ENCODE results near the gene SLC25A39. TPM values are rescaled to one million over a fixed set of nuclear protein-coding genes. Genes with fewer than 3 reads are reported as not detected.

Gene SLC25A39
- total RNA-seq, 2 donors from 2014 or later = 63.2 to 74.6 TPM

DNA sequence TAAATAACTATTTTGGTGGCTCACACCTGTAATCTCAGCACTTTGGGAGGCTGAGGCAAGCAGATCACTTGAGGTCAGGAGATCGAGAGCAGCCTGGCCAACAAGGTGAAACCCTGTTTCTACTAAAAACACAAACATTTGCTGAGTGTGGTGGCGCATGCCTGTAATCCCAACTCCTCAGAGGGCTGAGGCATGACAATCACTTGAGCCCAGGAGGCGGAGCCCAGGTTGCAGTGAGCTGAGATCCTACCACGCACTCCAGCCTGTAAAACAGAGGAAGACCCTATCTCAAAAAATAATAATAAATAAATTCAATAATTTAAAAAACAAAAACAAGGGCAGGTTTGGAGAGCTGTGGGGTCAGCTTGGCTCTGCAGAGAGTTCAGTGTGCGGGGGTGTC is 51.0 kb downstream of the SLC25A39 start:
- H3K36me3 ChIP-seq = no peaks in the 10 kb centered on the region
- no peaks in the 10 kb centered on the region for H3K4me1 ChIP-seq (ENCODE audit: control insufficient read depth in 1 of 2, low read depth in 2 of 2)
- H3K27me3 ChIP-seq (replicated peaks; ENCODE audit: insufficient read depth) = no peaks in the 10 kb centered on the region
- DNase-seq (ENCODE audit: low spot score) = no peak
- no peak for ATAC-seq (ENCODE audit: insufficient number of reproducible peaks, low FRiP score, low read depth)
- TF ChIP-seq, protein P1, sequence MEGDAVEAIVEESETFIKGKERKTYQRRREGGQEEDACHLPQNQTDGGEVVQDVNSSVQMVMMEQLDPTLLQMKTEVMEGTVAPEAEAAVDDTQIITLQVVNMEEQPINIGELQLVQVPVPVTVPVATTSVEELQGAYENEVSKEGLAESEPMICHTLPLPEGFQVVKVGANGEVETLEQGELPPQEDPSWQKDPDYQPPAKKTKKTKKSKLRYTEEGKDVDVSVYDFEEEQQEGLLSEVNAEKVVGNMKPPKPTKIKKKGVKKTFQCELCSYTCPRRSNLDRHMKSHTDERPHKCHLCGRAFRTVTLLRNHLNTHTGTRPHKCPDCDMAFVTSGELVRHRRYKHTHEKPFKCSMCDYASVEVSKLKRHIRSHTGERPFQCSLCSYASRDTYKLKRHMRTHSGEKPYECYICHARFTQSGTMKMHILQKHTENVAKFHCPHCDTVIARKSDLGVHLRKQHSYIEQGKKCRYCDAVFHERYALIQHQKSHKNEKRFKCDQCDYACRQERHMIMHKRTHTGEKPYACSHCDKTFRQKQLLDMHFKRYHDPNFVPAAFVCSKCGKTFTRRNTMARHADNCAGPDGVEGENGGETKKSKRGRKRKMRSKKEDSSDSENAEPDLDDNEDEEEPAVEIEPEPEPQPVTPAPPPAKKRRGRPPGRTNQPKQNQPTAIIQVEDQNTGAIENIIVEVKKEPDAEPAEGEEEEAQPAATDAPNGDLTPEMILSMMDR (IDR thresholded peaks at IDR 0.05) = no peak
- no peak overlapping the region for H3K27ac ChIP-seq
- H3K9me3 ChIP-seq = no peaks in the 10 kb centered on the region
- no peak overlapping the region for H3K4me3 ChIP-seq

DNA sequence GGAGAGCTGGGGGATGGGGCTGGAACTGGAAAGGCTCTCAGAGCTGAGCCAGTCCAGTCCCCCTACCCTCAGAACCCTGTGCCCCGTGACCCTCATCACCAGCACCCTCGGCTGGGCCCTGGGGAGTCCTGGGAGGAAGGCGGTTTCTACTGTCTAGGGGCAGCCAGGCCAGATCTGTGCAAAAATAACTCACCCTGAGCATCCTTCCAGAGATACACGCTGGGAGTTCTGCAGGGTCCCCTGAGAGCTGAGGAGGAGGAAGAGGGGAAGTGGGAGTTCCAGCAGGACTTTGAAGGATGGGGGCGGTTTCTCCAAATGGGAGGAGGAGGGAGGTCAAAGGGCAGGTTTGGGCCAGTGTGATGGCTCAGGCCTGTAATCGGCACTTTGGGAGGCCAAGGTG is 51.7 kb downstream of the SLC25A39 start:
- H3K27ac ChIP-seq = no peak overlapping the region
- TF ChIP-seq, protein P1 (IDR thresholded peaks at IDR 0.05) = no peak
- H3K4me1 ChIP-seq (ENCODE audit: control insufficient read depth in 1 of 2, low read depth in 2 of 2) = no peaks in the 10 kb centered on the region
- DNase-seq (ENCODE audit: low spot score) (no peak), ATAC-seq (ENCODE audit: insufficient number of reproducible peaks, low FRiP score, low read depth) (no peak)
- no peak overlapping the region for H3K4me3 ChIP-seq
- H3K36me3 ChIP-seq = no peaks in the 10 kb centered on the region
- no peaks in the 10 kb centered on the region for H3K9me3 ChIP-seq
- H3K27me3 ChIP-seq (replicated peaks; ENCODE audit: insufficient read depth) = no peaks in the 10 kb centered on the region

DNA sequence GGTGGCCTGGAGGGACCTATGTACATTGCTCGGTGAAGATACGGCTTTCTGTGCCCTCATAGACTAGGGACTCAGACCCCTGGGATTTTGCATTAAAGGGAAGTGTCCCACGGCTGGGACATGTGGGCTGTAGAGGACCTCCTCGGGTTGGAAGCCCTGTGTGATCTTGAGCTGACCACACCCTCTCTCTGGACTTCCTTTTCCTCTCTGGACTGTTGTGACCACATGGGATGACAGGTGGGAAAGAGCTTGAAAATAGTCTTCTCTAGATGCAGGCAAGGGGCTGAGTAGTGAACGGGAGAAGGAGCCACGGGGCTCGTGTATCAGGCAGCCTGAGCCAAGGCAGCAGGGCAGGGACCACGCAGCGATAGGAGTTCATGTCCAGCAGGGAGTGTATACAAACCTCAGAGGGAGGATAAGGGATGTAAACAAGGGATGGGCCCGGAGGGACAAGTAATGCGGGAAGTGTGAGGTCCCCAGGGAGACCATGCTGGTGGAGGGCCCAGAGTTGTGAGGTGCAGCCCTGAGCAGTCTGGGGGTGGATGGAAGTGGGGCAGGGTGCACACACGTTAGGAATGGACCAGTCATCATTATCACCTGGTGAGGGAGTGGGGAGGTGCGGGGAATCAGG is 52.2 kb downstream of the SLC25A39 start:
- ATAC-seq (ENCODE audit: insufficient number of reproducible peaks, low FRiP score, low read depth) (no peak), DNase-seq (ENCODE audit: low spot score) (no peak)
- TF ChIP-seq, protein P1 (IDR thresholded peaks at IDR 0.05) = no peak
- Histone ChIP-seq H3K27me3 (replicated peaks; ENCODE audit: insufficient read depth) (no peaks in the 10 kb centered on the region), H3K9me3 (no peaks in the 10 kb centered on the region), H3K4me1 (ENCODE audit: control insufficient read depth in 1 of 2, low read depth in 2 of 2) (no peaks in the 10 kb centered on the region), H3K36me3 (no peaks in the 10 kb centered on the region), H3K27ac (no peak overlapping the region), H3K4me3 (no peak overlapping the region)

Other genes with a start within 250 kb of the SLC25A39 start
- 100 to 1,000 TPM in 1 of 2 donors, 10 to 100 TPM in 1; 76.9 to 115 TPM for gene HDAC5, start 201.2 kb downstream of the SLC25A39 start, total RNA-seq
- gene HROB, start 182.9 kb downstream of the SLC25A39 start, total RNA-seq = 1 to 10 TPM in 1 of 2 donors, under 1 TPM in 1; 0.85 to 2.6 TPM
- 1 to 10 TPM; 2.3 to 3.9 TPM for gene ASB16, start 154.1 kb downstream of the SLC25A39 start, total RNA-seq
- 10 to 100 TPM; 20.4 to 42.8 TPM for gene TMUB2, start 137.9 kb downstream of the SLC25A39 start, total RNA-seq
- 10 to 100 TPM; 46.5 to 55.8 TPM for gene ATXN7L3, start 124.9 kb downstream of the SLC25A39 start, total RNA-seq
- 10 to 100 TPM; 48.2 to 55.4 TPM for gene UBTF, start 105.1 kb downstream of the SLC25A39 start, total RNA-seq
- under 1 TPM in 1 of 2 donors, not detected in 1; 0.56 TPM for gene SLC4A1, start 56.7 kb downstream of the SLC25A39 start, total RNA-seq
- gene RUNDC3A, start 16.2 kb downstream of the SLC25A39 start, total RNA-seq = under 1 TPM in 1 of 2 donors, not detected in 1; 0.81 TPM
- gene GRN, start 20.5 kb upstream of the SLC25A39 start, total RNA-seq = 100 to 1,000 TPM; 203 to 292 TPM
- under 1 TPM in 1 of 2 donors, not detected in 1; 0.63 TPM for gene FAM171A2, start 39.0 kb upstream of the SLC25A39 start, total RNA-seq
- gene ITGA2B, start 64.8 kb upstream of the SLC25A39 start, total RNA-seq = 1 to 10 TPM in 1 of 2 donors, under 1 TPM in 1; 0.28 to 3.4 TPM
- 10 to 100 TPM; 39.3 to 56.1 TPM for gene GPATCH8, start 178.6 kb upstream of the SLC25A39 start, total RNA-seq
- gene FZD2, start 232.7 kb upstream of the SLC25A39 start, total RNA-seq = 10 to 100 TPM; 12.6 to 24.2 TPM